ENCODE data around the gene RNF130. TPM values are rescaled to one million over a fixed set of nuclear protein-coding genes. Genes with fewer than 3 reads are reported as not detected.
"Not testable (repeated sequence)": the region's sequence is repeated elsewhere in the genome, so short reads cannot be mapped to it uniquely, and the experiment has no call there.

Gene RNF130
- total RNA-seq, 1 donor from 2014 or later: 58.5 TPM

DNA sequence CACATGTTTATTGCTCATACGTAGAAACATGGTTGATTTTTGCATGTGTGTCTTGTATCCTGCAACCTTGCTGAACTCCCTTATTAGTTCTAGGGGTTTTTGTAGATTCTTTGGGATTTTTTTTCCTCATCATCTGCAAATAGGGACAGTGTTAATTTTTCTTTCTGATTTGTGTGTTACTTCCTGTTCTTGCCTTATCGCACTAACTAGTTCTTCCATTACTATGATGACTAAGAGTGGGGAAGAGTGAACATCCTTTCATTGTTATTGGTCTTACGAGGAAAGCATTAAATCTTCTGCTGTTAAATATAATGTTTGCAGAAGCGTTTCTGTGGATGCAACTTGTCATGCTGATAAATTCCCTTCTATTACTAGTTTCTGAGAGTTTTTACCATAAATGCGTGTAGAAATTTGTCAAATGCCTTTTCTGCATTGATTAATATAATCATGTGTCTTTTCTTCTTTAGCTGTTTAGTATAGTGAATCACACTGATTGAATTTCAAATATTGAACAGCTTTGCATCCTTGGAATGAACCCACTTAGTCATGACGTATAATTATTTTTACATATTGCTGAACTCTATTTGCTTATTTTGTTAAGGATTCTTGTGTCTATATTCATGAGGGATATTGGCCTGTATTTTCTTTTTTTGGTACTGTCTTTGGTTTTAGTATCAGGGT is 32.1 kb upstream of the RNF130 start:
- no peak for DNase-seq (ENCODE audit: low read depth)

DNA sequence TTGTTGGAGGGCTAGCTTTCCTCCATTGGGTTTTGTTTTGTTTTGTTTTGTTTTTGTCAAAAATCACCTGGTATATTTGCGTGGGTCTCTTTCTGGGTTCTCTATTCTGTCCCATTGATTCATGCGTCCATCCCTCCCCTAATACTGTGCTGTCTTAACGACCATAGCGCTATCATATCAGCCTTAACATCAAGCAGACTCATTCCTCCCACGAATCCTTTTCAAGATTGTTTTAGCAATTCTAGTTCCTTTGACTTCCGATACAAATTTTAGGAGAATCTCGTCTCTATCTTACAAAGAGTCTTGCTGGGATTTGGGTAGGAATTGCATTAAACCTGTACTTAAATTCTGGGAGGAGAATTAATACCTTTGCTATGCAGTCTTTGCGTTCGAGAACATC is 31.1 kb upstream of the RNF130 start:
- DNase-seq (ENCODE audit: low read depth): no peak

DNA sequence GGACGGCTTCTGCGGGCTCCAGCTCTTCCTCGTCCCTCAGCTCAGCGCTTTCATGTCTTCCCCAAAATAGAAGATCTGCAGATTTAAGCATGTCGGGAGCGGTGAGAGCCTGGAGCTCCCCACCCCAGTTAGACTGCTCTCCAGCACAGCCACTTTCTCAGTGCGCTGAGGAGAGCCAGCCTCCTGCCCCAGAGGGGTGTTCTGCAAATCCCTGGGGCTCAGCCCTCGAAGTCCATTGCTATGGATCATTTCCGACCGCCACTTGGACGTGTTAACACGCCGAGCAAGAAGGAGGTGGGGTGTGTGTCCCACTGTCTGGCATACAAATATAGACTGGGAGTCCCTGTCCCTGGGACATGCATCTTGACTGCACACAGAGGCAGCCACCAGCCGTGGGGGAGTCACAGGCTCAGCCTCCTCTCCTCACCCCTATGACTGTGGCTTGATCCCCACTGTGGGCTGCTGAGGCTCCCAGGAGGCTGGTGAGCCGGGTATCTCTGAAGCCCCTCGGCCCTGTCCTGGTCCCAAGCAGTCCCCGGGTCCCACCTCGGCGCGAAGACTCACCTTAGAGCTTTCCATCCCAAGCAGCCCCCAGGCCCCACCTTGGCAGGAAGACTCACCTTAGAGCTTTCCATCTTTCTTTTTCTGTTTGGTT is 30.0 kb upstream of the RNF130 start:
- no peak for DNase-seq (ENCODE audit: low read depth)

DNA sequence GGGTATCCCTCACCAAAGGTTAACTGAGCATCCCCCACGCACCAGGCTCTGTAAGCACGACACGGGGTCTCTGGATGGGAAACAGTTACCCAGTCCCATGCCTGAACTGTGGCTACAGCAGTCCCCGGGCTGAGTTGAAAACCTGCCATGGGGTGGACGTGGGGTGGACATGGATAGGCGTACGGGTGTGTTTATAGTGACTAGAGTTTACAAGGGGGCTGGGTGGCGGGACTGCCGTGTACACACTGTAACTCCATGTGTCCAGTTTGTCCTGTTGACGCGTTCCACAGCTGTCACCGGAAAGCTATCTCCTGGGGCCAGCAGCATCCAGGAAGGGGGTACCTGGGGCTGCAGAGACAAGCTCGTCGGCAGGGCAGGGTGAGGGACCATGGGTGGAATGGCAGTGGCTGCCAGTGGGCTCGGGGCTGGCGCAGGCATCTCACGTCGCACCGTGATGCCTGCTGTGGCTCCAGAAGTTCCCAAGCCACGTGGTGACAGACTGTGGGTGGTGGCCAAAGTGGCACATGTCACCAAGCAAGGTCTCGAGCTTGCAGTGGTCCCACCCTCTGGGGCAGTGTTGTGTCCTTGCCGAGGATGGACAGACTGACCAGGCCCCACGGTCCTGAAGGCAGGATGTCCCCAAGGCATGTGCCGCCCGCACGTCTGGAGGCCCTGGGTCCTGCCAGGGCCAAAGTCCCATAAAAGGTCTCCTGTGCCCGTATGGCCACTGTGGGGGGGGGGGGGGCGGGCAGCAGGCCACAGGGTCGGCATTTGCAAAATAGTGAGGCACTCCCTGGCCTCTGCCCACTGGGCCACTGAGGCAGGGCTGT is 29.3 kb upstream of the RNF130 start:
- DNase-seq (ENCODE audit: low read depth): no peak

DNA sequence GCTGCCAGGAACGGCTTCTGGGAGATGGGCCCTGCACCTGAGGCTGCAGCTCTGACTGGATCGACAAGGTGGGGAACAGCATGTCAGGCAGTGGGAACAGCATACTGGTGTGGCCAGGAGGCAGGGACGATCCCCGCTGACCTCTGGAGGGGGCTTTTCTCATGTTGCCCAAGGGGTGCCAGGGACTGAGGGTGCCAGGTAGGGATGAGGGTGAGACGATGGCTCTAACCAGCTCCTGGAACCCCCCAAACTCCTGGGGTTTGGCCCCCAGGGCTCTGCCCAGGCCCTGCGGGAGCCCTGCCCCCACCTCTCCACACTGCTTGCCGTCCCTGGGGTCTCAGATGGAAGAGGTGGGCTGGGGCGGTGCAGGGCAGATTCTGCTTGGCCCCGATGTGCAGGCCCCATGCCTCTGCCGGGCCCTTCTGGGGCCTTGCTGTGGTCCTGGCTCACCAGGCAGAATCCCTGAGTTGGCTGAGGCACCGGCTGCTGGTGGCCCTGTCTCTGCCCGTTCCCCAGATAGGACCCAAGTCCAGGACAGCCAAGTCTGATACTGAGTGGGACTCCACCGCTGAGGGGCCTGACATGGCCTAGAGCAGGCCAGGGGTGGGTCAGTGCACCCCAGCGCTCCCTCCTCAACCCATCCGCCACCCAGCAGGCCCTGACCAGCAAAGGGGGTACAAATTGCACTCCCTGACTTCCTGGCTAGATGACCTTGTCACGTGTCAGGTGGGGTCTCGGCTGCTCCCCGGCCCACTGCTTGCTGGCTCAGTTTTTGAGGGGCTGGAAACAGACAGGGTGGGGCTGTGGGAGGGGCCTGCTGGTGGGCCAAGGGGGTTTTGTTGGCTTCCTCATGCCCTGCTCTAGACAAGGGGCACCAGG is 28.4 kb upstream of the RNF130 start:
- no peak for DNase-seq (ENCODE audit: low read depth)

DNA sequence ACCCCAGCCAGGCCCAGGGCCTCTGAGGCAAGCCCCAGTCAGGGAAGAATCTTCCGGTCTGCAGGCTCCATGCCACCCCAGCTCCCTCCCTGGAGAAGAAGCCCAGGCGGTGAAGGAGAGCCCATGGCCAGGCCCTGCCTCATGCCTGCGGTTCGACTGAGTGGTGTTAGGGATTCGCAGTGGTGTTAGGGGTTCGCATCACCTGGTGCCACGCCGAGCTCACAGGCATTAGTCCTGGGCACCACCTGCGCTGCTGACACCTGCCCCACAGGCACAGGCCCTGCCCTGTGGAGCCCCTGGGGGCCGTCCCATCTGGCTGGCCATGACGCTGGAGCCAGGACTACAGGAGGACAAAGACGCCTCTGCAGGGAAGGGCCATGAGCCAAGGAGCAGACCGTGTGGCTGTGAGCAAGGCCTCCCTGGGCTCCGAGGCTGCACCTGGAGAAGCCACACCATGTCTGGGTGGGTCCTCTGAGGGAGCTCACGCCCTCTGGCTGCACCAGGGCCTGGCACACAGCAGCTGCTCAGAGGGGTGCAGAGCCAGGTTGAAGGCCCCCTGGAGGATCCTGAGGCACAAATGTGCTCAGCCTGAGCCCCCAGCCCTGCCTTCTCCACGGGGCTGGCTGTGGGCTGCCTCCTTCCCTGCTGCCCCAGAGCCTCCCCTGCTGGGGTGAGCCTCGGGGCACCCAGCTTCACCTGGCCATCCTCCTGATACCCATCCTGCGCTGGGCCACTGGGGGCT is 27.6 kb upstream of the RNF130 start:
- DNase-seq (ENCODE audit: low read depth): no peak

DNA sequence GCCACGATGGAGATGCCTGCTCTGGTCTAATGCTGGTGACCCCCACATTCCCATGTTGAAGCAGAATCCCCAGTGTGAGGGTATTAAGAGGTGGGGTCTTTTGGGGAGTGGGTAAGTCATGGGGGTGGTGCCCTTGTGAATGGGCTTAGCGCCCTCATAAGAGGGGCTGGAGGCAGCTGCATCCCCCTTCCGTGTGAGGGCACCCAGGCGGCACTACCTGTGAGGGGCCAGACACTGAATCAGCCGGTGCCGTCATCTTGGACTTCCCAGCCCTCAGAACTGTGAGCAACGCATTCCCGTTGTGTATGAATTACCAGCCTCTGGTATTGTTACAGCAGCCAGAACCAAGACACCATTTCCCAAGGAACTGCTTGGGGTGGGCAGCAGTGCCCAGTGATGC is 27.0 kb upstream of the RNF130 start:
- DNase-seq (ENCODE audit: low read depth): no peak

DNA sequence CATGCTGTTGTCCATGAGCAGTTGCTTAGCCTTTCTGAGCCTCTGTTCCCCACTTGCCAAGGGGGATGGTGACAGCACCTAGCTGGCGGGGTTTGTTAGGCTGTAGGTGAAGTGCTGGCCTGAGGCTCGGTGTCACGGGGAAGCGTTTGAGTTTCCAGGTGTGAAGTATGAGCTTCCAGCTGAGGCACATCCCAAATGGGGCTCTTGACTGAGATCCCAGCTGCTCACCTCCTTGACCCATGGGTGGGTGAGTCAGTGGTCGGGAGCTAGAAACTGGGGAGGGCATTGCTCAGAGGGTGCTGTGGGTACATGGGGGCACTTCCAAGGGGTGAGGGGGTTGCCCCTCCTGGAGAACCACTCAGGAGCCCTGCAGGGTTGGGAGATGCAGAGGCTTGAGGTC is 26.4 kb upstream of the RNF130 start:
- DNase-seq (ENCODE audit: low read depth): no peak

DNA sequence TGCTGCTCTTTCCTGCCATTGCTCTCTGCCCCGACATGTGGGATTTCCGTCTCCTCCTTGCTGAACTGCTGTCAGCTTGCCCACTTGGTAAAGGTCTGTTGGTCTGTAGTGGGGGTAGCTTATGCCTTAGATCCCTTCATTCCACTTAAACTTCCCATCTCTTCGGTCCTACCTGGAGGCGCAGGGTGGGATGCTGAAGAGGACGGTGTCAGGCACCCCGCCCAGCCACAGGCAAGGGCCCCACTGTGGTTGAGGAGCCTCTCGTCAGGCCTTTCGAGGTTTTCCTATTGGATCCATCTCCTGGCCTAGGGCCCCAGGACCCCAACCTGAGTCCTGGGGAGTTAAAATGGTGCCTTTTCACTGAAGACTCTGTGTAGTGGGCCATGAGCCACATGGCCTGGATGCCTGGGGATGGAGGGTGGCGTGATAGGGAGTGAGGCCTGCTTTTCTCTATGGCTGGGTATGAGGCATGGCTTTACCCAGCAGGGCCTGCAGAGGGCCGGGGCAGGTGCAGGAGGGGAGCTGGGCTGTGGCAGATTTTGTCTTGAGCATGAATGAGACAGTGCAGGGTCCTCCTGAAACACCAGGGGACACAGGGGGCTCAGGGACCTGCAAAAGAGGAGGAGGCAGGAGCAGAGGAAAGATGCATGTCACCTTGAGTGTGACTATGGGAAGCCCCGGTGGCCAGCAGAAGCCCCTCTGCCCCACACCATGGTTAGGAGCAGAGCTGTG is 25.8 kb upstream of the RNF130 start:
- no peak for DNase-seq (ENCODE audit: low read depth)

DNA sequence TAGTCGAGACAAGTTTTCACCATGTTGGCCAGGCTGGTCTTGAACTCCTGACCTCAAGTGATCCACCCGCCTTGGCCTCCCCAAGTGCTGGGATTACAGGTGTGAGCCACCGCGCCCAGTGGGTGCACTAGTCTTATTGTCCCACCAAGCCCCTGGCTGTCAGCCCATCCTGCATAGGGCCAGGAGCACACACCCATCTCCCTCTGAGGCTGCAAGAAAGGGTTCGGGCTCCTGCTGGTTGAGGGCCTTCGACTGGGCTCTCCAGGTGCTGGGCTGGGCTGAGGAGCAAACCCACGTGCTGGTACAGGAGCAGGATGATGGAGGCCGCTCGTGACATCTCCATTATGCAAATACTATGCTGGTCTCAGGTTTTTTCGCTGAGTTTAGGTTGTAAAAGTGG is 25.1 kb upstream of the RNF130 start:
- DNase-seq (ENCODE audit: low read depth): no peak

DNA sequence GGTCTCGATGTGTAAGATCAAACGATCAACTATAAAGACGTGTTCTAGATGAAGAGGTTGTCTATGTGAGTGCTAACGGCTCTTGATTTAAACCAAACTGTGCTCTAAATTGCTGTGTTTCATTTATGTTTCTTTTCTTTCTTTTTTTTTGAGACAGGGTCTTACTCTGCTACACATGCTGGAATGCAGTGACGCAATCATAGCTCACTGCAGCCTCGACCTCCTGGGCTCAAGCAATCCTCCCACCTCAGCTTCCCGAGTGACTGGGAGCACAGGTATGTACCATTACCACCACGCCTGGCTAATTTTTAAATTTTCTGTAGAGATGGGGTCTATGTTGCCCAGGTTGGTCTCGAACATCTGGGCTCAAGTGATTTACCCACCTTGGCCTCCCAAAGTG is 24.0 kb upstream of the RNF130 start:
- DNase-seq (ENCODE audit: low read depth): no peak

DNA sequence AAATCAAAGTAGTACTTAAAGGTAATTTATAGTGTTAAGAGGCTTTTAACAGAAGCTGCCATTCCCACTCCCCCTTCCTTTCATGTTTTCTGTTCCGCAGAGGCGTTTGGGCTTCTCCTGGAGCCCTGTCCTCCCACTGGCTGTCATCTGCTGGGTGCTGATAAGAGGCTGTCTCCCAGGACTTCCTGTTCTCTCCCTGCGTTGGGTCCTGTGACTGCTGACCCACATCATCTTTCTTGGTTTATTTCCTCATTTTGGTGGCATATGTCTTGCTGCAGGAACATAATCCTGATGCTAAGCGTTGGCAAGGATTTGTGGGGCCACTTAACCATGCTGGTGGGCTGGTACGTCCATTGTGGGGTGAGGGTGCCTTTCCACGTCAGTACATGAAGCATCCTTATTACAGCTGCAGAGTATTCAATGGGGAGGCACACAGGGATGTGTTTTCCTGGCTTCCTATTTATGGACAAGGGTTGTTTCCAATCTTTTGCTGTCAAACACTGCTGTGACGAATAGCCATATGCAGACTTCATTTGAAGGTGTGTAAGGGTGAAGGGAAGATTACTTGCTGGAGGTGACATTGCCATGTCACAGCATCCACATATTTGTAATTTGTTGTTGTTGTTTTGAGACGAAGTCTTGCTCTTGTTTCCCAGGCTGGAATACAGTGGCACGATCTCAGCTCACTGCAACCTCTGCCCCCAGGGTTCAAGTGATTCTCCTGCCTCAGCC is 22.3 kb upstream of the RNF130 start:
- no peak for DNase-seq (ENCODE audit: low read depth)

DNA sequence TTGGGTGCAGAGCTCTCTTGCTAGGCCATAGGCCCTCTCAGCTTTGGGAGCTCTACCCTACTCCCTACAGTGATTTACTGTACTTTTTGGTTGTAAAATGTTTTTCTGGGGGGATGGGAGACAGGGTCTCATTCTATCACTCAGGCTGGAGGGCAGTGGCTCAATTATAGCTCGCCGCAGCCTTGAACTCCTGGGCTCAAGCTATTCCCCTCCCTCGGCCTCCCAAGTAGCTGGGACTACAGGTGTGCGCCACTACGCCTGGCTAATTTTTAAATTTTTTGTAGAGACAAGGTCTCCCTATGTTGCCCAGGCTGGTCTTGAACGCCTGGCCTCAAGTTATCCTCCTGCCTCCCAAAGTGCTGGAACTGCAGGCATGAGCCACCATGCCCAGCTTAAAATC is 21.7 kb upstream of the RNF130 start:
- no peak for DNase-seq (ENCODE audit: low read depth)

DNA sequence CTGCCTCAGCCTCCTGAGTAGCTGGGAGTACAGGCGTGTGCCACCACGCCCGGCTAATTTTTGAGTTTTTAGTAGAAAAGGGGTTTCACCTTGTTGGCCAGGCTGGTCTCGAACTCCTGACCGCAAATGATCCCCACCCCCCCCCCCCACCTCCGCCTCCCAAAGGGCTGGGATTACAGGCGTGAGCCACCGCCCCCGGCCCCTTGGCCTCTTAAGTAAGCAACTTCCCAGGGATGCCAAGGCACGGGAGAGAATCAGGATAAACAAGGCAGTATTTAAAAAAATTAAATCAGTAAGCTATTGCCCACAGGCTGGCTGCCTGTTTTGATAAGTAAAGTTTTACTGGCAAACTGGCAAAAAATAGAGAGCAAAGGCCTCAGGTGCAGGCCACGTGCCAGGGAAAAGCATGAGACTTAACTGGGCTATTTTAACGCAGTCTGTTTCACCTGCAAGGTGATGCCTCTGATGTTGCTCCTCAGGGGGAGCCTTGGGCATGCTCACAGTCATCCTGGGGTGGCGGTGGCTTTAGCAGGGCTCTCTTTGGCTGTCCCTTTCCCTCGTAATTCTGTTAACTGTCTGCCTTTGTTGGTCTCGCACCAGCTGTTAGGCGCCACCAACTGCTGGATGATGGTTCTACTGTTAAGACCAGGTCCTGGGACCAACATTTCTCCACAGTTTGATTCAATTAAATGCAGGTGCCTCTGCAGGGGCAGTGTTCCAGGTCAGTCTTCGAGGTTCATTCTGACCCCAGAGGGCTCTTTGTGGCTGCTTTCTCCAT is 19.4 kb upstream of the RNF130 start:
- DNase-seq (ENCODE audit: low read depth): peak; percentile 52

DNA sequence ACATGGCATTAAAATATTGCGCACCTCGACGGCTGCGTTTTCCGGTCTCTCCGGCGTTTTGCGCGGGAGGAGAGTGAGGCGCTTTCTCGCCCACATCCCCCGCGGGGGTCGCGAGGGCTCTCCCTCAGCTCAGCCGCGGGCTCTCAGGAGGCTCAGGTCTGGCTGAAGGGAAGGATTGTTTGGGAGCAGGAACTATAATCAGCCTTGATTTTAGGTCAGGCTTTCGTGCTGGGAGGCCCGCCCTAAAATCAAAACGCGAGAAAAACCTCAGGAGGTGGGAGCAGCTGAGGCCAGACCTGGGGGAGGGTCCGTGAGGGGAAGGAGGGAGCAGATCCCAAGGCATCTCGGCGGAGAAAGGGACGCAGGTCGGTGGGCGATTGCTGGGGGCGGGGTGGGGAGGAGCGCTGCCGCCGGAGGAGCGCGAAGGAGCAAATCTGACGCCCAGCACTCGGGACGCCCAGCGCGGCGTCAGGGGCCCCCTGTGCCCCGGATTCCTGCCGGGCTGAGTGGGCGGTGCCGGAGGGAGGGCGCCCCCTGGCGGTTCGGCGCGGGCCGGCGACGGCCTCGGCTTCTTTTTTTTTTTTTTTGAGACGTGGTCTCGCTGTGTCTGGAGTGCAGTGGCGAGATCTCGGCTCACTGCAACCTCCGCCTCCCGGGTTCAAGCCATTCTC is 18.7 kb upstream of the RNF130 start:
- peak; percentile 15 for DNase-seq (ENCODE audit: low read depth)

DNA sequence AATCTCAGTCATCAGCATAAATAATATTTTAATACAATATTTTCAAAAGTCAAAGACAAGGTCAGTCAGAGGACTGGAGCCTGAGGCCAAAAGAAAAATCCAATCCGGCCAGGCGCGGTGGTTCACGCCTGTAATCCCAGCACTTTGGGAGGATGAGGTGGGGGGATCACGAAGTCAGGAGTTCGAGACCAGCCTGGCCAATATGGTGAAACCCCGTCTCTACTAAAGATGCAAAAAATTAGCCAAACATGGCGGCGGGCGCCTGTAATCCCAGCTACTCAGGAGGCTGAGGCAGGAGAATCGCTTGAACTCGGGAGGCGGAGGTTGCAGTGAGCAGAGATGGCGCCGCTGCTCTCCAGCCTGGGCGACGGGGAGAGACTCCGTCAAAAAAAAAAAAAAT is 18.1 kb upstream of the RNF130 start:
- DNase-seq (ENCODE audit: low read depth): not testable (repeated sequence)

DNA sequence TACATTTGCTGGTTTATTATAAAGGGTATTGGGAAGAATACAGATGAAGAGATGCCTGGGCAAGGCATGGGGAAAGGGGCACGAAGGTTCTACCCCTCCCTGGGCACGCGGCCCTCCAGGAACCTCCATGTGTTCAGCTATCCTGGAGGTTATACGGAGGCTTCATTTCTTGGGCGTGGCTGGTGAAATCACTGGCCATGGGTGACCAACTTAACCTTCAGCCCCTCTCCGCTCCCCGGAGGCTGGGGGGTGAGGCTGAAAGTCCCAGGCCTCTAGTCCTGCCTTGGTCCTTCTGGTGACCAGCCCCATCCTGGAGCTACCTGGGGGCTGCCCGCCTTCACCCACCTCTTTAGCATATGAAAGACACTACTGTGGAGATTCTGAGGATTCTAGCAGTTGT is 17.0 kb upstream of the RNF130 start:
- no peak for DNase-seq (ENCODE audit: low read depth)

DNA sequence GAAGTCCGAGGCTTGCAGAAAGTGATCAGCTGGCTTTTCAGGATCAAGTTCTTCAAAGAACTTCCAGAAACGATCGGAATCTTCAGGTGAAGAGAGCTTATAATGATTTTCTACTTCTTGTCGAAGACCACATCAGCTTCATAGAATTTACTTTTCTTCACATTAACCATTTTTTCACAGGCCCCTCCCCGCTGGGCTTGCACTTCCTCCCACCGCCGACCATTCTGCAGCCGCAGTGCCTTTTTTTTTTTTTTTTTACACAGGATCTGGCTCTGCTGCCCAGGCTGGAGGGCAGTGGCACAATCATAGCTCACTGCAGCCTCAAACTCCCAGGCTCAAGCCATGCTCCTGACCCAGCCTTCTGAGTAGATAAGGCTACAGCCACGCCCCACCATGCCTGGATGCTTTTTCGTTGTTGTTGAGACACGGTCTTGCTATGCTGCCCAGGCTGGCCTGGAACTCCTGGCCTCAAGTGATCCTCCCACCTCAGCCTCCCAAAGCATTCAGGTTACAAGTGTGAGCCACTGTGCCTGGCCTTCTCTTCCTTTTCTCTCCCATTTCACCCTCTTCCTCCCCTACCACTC is 15.3 kb upstream of the RNF130 start:
- no peak for DNase-seq (ENCODE audit: low read depth)

Measured in renal cortical epithelial cell (primary cell).